ENCODE measurements around the gene TTL. TPM values are rescaled to one million over a fixed set of nuclear protein-coding genes. Genes with fewer than 3 reads are reported as not detected.
"Not testable (repeated sequence)": the region's sequence is repeated elsewhere in the genome, so short reads cannot be mapped to it uniquely, and the experiment has no call there.

The TTL gene
- total RNA-seq, 1 experiment from 2014 or later = 58.9 TPM

DNA sequence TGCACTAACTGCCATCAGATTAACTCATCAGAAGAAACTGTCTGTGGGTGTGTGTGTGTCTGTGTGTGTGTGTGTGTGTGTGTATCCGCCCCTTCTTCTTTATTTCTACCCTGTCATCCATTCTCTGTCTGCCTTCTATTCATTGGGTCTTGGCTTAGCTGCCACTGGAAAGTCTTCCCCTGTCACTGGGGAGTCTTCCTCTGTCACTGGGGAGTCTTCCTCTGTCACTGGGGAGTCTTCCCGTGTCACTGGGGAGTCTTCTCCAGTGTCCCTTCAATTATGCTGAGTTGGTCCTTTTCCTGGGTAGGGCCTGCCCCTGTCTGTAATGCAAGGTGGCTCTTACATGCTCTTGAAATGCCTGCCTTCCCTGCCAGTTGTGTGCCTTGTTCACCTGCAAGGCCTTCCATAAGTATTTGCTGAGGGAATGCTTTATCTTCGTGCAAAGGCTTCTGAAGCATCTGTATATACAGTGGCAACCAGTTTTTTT lies 41.4 kb downstream of the TTL start:
- Histone ChIP-seq H2BK20ac (ENCODE audit: low read depth, low read length, poor library complexity, severe bottlenecking) (no peak overlapping the region), H3K14ac (ENCODE audit: insufficient read depth, low read length) (no peak overlapping the region), H4K91ac (ENCODE audit: insufficient read length, low read depth, low read length) (no peak overlapping the region), H4K8ac (replicated peaks; ENCODE audit: insufficient read length, low read depth, low read length) (no peak overlapping the region), H3K9me3 (ENCODE audit: control insufficient read depth, low read depth, low read length) (no peaks in the 10 kb centered on the region), H2AFZ (ENCODE audit: low read length) (no peak overlapping the region), H3K27me3 (ENCODE audit: insufficient read depth, low read length) (no peaks in the 10 kb centered on the region), H3K56ac (ENCODE audit: insufficient read length, low read depth, low read length) (no peak overlapping the region), H2BK120ac (ENCODE audit: low read depth, low read length, poor library complexity, severe bottlenecking) (no peak overlapping the region), H4K20me1 (ENCODE audit: control insufficient read depth, insufficient read depth, insufficient read length) (no peaks in the 10 kb centered on the region), H3K4me2 (ENCODE audit: insufficient read depth, insufficient read length, low read length) (no peak overlapping the region), H3K23me2 (ENCODE audit: insufficient read length, low read depth, low read length, poor library complexity, severe bottlenecking) (no peaks in the 10 kb centered on the region), H2AK5ac (ENCODE audit: insufficient read length, low read length) (no peak overlapping the region), H3K4ac (ENCODE audit: low read depth, low read length) (no peak overlapping the region), H3T11ph (ENCODE audit: low read length) (no peak overlapping the region), H3K4me1 (ENCODE audit: insufficient read depth, low read length) (no peaks in the 10 kb centered on the region), H3K27ac (ENCODE audit: insufficient read length, low read depth, low read length) (no peak overlapping the region), H3K23ac (ENCODE audit: insufficient read length, low read depth, low read length) (no peak overlapping the region), H3K9ac (ENCODE audit: extremely low read depth, insufficient read length, low read length) (no peak overlapping the region), H2BK15ac (ENCODE audit: low read depth, low read length) (no peak overlapping the region), H4K5ac (ENCODE audit: insufficient read length, low read depth, low read length) (no peak overlapping the region), H3K18ac (ENCODE audit: insufficient read length, low read depth, low read length) (no peak overlapping the region), H2BK12ac (ENCODE audit: insufficient read length, low read depth, low read length) (no peak overlapping the region), H3K79me1 (ENCODE audit: insufficient read depth, low read depth, low read length, poor library complexity, severe bottlenecking) (no peaks in the 10 kb centered on the region), H2BK5ac (ENCODE audit: insufficient read length, low read length) (no peak overlapping the region), H3K79me2 (ENCODE audit: insufficient read depth, low read length) (no peaks in the 10 kb centered on the region)
- peaks cover 38 to 66% (median 39%) of the 10 kb centered on the region in 3 experiments for H3K36me3 Mint-ChIP-seq (ENCODE audit: insufficient read depth in 1 of 3, low read depth in 3 of 3)
- no peak for DNase-seq
- no peaks in the 10 kb centered on the region for H3K4me1 Mint-ChIP-seq
- H3K27ac Mint-ChIP-seq = no peak overlapping the region
- H3K4me3 Mint-ChIP-seq = no peak overlapping the region
- TF ChIP-seq, protein P1, sequence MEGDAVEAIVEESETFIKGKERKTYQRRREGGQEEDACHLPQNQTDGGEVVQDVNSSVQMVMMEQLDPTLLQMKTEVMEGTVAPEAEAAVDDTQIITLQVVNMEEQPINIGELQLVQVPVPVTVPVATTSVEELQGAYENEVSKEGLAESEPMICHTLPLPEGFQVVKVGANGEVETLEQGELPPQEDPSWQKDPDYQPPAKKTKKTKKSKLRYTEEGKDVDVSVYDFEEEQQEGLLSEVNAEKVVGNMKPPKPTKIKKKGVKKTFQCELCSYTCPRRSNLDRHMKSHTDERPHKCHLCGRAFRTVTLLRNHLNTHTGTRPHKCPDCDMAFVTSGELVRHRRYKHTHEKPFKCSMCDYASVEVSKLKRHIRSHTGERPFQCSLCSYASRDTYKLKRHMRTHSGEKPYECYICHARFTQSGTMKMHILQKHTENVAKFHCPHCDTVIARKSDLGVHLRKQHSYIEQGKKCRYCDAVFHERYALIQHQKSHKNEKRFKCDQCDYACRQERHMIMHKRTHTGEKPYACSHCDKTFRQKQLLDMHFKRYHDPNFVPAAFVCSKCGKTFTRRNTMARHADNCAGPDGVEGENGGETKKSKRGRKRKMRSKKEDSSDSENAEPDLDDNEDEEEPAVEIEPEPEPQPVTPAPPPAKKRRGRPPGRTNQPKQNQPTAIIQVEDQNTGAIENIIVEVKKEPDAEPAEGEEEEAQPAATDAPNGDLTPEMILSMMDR (conservative IDR thresholded peaks at IDR 0.05) = no peak
- no peaks in the 10 kb centered on the region for H3K27me3 Mint-ChIP-seq (ENCODE audit: low read depth)
- H3K9me3 Mint-ChIP-seq = no peaks in the 10 kb centered on the region
- WGBS (ENCODE audit: extremely low coverage, insufficient read length, low lambda C conversion rate) = no CpG with 5 or more reads among the region's 3 CpGs

DNA sequence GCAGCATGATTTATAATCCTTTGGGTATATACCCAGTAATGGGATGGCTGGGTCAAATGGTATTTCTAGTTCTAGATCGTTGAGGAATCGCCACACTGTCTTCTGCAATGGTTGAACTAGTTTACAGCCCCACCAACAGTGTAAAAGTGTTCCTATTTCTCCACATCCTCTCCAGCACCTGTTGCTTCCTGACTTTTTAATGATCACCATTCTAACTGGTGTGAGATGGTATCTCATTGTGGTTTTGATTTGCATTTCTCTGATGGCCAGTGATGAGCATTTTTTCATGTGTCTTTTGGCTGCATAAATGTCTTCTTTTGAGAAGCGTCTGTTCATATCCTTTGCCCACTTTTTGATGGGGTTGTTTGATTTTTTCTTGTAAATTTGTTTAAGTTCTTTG lies 42.3 kb downstream of the TTL start:
- H3K36me3 Mint-ChIP-seq (ENCODE audit: insufficient read depth in 1 of 3, low read depth in 3 of 3) = peaks cover 38 to 64% (median 43%) of the 10 kb centered on the region in 3 experiments
- not testable (repeated sequence) for H2BK20ac ChIP-seq (ENCODE audit: low read depth, low read length, poor library complexity, severe bottlenecking); H3T11ph ChIP-seq (ENCODE audit: low read length); H3K23ac ChIP-seq (ENCODE audit: insufficient read length, low read depth, low read length); H3K4me1 Mint-ChIP-seq; H2AK5ac ChIP-seq (ENCODE audit: insufficient read length, low read length); H4K20me1 ChIP-seq (ENCODE audit: control insufficient read depth, insufficient read depth, insufficient read length); H2BK12ac ChIP-seq (ENCODE audit: insufficient read length, low read depth, low read length); H3K14ac ChIP-seq (ENCODE audit: insufficient read depth, low read length); H3K4me2 ChIP-seq (ENCODE audit: insufficient read depth, insufficient read length, low read length); H3K79me2 ChIP-seq (ENCODE audit: insufficient read depth, low read length); H2BK120ac ChIP-seq (ENCODE audit: low read depth, low read length, poor library complexity, severe bottlenecking); H3K79me1 ChIP-seq (ENCODE audit: insufficient read depth, low read depth, low read length, poor library complexity, severe bottlenecking); H3K27me3 Mint-ChIP-seq (ENCODE audit: low read depth); H2AFZ ChIP-seq (ENCODE audit: low read length); H4K91ac ChIP-seq (ENCODE audit: insufficient read length, low read depth, low read length); H3K27me3 ChIP-seq (ENCODE audit: insufficient read depth, low read length); H3K4me3 Mint-ChIP-seq; H2BK15ac ChIP-seq (ENCODE audit: low read depth, low read length); H4K8ac ChIP-seq (replicated peaks; ENCODE audit: insufficient read length, low read depth, low read length); H3K18ac ChIP-seq (ENCODE audit: insufficient read length, low read depth, low read length); H3K4me1 ChIP-seq (ENCODE audit: insufficient read depth, low read length); H3K9me3 ChIP-seq (ENCODE audit: control insufficient read depth, low read depth, low read length); H4K5ac ChIP-seq (ENCODE audit: insufficient read length, low read depth, low read length); H2BK5ac ChIP-seq (ENCODE audit: insufficient read length, low read length); H3K56ac ChIP-seq (ENCODE audit: insufficient read length, low read depth, low read length); H3K27ac ChIP-seq (ENCODE audit: insufficient read length, low read depth, low read length); H3K23me2 ChIP-seq (ENCODE audit: insufficient read length, low read depth, low read length, poor library complexity, severe bottlenecking); H3K9me3 Mint-ChIP-seq; H3K27ac Mint-ChIP-seq; H3K9ac ChIP-seq (ENCODE audit: extremely low read depth, insufficient read length, low read length); H3K4ac ChIP-seq (ENCODE audit: low read depth, low read length); DNase-seq
- WGBS (ENCODE audit: extremely low coverage, insufficient read length, low lambda C conversion rate) = no CpG with 5 or more reads among the region's 3 CpGs

All from H9 (cell line).